Endothelial cell (in vitro differentiated cells): ENCODE data around the gene ALKBH2. TPM values are rescaled to one million over a fixed set of nuclear protein-coding genes. Genes with fewer than 3 reads are reported as not detected.
A peak's percentile ranks its signal among the peaks of the same experiment; 100 is the strongest.

Experiments
- DNase-seq: peaks from one replicate; pipeline ENCODE4 v3.0.0; 2021; ENCODE audit warnings: low spot score
- H3K27ac Mint-ChIP-seq: one replicate; pipeline ENCODE4 v1.8.0; 2021; ENCODE audit warnings: mixed read lengths, inconsistent platforms; ENCODE audit not compliant: unreplicated experiment
- H3K27me3 Mint-ChIP-seq: one replicate; pipeline ENCODE4 v1.8.0; 2021; ENCODE audit warnings: mild to moderate bottlenecking, moderate library complexity, mixed read lengths, inconsistent platforms; ENCODE audit not compliant: unreplicated experiment
- H3K36me3 Mint-ChIP-seq: one replicate; pipeline ENCODE4 v1.8.0; 2021; ENCODE audit warnings: mild to moderate bottlenecking, low read depth, mixed read lengths, inconsistent platforms; ENCODE audit not compliant: unreplicated experiment
- H3K4me1 Mint-ChIP-seq: one replicate; pipeline ENCODE4 v1.8.0; 2021; ENCODE audit warnings: mild to moderate bottlenecking, mixed read lengths, inconsistent platforms; ENCODE audit not compliant: unreplicated experiment
- H3K4me3 Mint-ChIP-seq: one replicate; pipeline ENCODE4 v1.8.0; 2021; ENCODE audit warnings: mild to moderate bottlenecking, mixed read lengths, inconsistent platforms; ENCODE audit not compliant: unreplicated experiment
- H3K9me3 Mint-ChIP-seq: one replicate; pipeline ENCODE4 v1.8.0; 2021; ENCODE audit warnings: mixed read lengths, inconsistent platforms; ENCODE audit not compliant: unreplicated experiment
- total RNA-seq: library from RNA; stranded (reverse); fragmentation: NEBNext Ultra II Directional; extraction: Animal tissue kit (Norgen Biotek cat#: 25700); gene quantifications from one replicate; pipeline ENCODE4 v1.2.1, GENCODE V29; 2021; ENCODE audit not compliant: unreplicated experiment
- TF ChIP-seq, protein P1 (sequence below): fragments of 200-600 bp; sonication (generic); IDR thresholded peaks from one replicate; pipeline ENCODE4 v1.5.0; 2021; ENCODE audit warnings: antibody characterized with exemption; ENCODE audit not compliant: unreplicated experiment

The ALKBH2 gene
- total RNA-seq, 1 donor from 2014 or later: 10.4 TPM

- no peak overlapping the region for H3K4me3 Mint-ChIP-seq
- H3K4me1 Mint-ChIP-seq: no peaks in the 10 kb centered on the region
- H3K27ac Mint-ChIP-seq: no peak overlapping the region
- H3K36me3 Mint-ChIP-seq: no peaks in the 10 kb centered on the region
- peaks cover 2% of the 10 kb centered on the region for H3K27me3 Mint-ChIP-seq
- no peaks in the 10 kb centered on the region for H3K9me3 Mint-ChIP-seq
- TF ChIP-seq, protein P1, sequence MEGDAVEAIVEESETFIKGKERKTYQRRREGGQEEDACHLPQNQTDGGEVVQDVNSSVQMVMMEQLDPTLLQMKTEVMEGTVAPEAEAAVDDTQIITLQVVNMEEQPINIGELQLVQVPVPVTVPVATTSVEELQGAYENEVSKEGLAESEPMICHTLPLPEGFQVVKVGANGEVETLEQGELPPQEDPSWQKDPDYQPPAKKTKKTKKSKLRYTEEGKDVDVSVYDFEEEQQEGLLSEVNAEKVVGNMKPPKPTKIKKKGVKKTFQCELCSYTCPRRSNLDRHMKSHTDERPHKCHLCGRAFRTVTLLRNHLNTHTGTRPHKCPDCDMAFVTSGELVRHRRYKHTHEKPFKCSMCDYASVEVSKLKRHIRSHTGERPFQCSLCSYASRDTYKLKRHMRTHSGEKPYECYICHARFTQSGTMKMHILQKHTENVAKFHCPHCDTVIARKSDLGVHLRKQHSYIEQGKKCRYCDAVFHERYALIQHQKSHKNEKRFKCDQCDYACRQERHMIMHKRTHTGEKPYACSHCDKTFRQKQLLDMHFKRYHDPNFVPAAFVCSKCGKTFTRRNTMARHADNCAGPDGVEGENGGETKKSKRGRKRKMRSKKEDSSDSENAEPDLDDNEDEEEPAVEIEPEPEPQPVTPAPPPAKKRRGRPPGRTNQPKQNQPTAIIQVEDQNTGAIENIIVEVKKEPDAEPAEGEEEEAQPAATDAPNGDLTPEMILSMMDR: peak; percentile 63
- peak; percentile 46 for DNase-seq
Observed at GRCh38 chr12:109134186-109134917, 41.1 kb upstream of the ALKBH2 start.

DNA sequence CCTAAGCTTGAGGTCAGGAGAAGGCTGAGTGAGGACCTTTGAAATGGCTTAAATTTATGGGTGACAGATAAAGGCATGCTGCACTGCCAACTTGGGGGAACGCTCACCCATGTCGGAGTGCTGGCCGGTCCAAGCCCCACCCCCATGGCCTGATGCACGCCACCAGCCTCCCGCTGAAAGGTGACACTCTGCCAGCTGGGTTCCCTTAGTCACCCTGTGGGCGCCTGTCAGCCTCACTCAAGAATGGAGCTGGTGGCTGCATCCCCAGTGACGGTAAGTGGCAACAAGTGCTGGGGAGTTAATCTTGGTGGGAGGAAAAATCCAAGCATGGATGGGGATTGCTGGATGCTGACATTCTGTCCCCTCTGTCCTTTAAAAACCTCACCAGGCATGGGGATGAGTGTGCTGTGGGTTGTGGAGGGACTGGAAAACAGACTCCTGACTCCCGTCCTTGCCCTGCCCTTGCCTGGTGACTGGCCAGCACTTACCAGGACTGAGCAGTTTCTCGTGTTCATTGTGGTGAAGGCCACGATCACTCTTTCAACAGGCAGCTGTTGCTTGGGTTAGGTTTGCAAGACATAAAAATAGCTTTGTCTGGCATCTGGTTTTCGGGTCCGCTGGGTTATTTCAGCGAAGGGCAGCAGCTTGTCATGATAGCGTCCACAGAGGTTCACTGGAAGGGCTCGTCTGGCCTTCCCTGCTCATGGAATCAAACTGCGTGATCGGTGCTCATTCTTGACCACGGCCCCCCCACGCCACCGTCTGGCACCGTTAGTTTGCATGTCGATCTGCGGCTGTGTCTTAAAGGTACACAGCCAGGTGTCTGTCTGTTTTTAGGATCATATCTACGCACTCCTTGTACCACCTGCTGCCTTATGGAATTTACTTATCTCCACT, 38.1 kb upstream of the ALKBH2 start:
- Mint-ChIP-seq H3K4me3 (no peak overlapping the region), H3K27ac (no peak overlapping the region), H3K36me3 (no peaks in the 10 kb centered on the region), H3K4me1 (no peaks in the 10 kb centered on the region), H3K27me3 (peaks cover 2% of the 10 kb centered on the region), H3K9me3 (no peaks in the 10 kb centered on the region)
- DNase-seq: no peak
- TF ChIP-seq, protein P1: no peak

- H3K27ac Mint-ChIP-seq: peak overlapping the region; percentile 55
- no peak overlapping the region for H3K4me3 Mint-ChIP-seq
- no peaks in the 10 kb centered on the region for H3K36me3 Mint-ChIP-seq
- TF ChIP-seq, protein P1: no peak
- H3K27me3 Mint-ChIP-seq: peaks cover 2% of the 10 kb centered on the region
- DNase-seq: no peak
- H3K4me1 Mint-ChIP-seq: no peaks in the 10 kb centered on the region
- H3K9me3 Mint-ChIP-seq: no peaks in the 10 kb centered on the region
Observed at GRCh38 chr12:109130297-109131153, 37.3 kb upstream of the ALKBH2 start.

DNA sequence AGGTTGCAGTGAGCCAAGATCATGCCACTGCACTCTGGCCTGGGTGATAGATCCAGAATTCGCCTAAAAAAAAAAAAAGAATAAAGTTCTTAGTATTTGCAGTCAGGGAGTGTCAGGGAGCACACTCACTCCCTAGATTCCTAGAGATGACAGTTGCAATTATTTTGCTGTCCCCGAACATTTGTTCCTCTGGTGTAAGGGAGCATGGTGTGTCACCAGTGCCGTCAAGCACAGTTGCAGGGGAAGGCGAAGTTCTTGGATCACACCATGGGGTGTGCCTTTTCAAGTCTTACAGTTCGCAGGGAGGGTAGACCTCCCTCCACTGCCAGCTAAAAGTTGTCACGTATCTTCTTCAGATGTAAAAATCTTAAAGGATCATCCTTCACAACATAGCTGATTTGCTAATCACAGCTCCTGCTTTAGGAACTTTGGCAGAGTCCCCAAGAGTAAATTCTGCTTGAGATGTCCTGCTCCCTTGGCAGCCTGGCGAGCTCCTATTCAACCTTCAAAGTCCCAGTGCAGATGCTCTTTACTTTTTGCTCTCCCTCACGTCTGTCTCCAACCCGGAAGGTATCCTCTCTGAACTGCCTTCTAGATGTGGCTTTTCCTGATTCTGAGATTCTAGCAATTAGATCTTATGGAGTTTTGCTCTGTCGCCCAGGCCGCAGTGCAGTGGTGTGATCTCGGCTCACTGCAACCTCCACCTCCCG, 34.4 kb upstream of the ALKBH2 start:
- no peak for DNase-seq
- TF ChIP-seq, protein P1: no peak
- no peak overlapping the region for H3K4me3 Mint-ChIP-seq
- no peaks in the 10 kb centered on the region for H3K27me3 Mint-ChIP-seq
- no peaks in the 10 kb centered on the region for H3K4me1 Mint-ChIP-seq
- no peak overlapping the region for H3K27ac Mint-ChIP-seq
- H3K36me3 Mint-ChIP-seq: no peaks in the 10 kb centered on the region
- no peaks in the 10 kb centered on the region for H3K9me3 Mint-ChIP-seq
